H1 (cell line): ENCODE measurements around the gene RAB32. TPM values are rescaled to one million over a fixed set of nuclear protein-coding genes. Genes with fewer than 3 reads are reported as not detected.
A peak's percentile ranks its signal among the peaks of the same experiment; 100 is the strongest.

Experiments used
- CTCF ChIA-PET: fragments of 300-600 bp; sonication (Branson Sonifier 250); formaldehyde crosslinking; loops from one replicate; lab custom pipeline; 2021; ENCODE audit not compliant: partially characterized antibody; lab: Charles Lee
- POLR2A ChIA-PET: fragments of 300-600 bp; sonication (Branson Sonifier 250); formaldehyde crosslinking; loops from one replicate; lab custom pipeline; 2021; ENCODE audit warnings: inconsistent platforms; ENCODE audit not compliant: partially characterized antibody; lab: Charles Lee
- DNase-seq, 2 experiments: peaks; one replicate each; pipeline versions ENCODE4 v3.0.0 to v3.0.0-alpha.2; 2010 to 2022; ENCODE audit warnings: low spot score in 2 of 2, low read depth in 1 of 2, mixed read lengths in 1 of 2
- FAIRE-seq: peaks from 2 replicates; lab custom pipeline; 2011; peaks lifted over from hg19 to GRCh38; lab: Jason Lieb, UNC
- H2AFZ ChIP-seq: 2 replicates; pipeline ENCODE4 v1.8.1; 2012; ENCODE audit warnings: low read length, inconsistent platforms
- H2AK5ac ChIP-seq: 2 replicates; pipeline ENCODE4 v1.6.1; 2013; ENCODE audit warnings: low read depth, low read length
- H2BK120ac ChIP-seq: replicated peaks from 2 replicates; pipeline ENCODE3; 2013; ENCODE audit warnings: low read depth, low read length, inconsistent platforms
- H2BK12ac ChIP-seq: 2 replicates; pipeline ENCODE4 v1.6.1; 2013; ENCODE audit warnings: low read depth, low read length
- H2BK15ac ChIP-seq: 2 replicates; pipeline ENCODE4 v1.6.1; 2013; ENCODE audit warnings: low read length
- H2BK20ac ChIP-seq: 2 replicates; pipeline ENCODE4 v1.6.1; 2013; ENCODE audit warnings: low read length
- H2BK5ac ChIP-seq: 2 replicates; pipeline ENCODE4 v1.6.1; 2013; ENCODE audit warnings: low read depth, low read length
- H3K14ac ChIP-seq: 2 replicates; pipeline ENCODE4 v1.6.1; 2013; ENCODE audit warnings: inconsistent platforms; ENCODE audit not compliant: insufficient read length
- H3K18ac ChIP-seq: 2 replicates; pipeline ENCODE4 v1.6.1; 2013; ENCODE audit warnings: low read length; ENCODE audit errors: extremely low read depth
- H3K23ac ChIP-seq: 2 replicates; pipeline ENCODE4 v1.6.1; 2013; ENCODE audit warnings: inconsistent platforms; ENCODE audit not compliant: insufficient read length
- H3K23me2 ChIP-seq: 2 replicates; pipeline ENCODE4 v1.6.1; 2013; ENCODE audit warnings: low read depth, low read length
- H3K27ac ChIP-seq: 2 replicates; pipeline ENCODE4 v1.6.1; 2011; ENCODE audit warnings: low read depth, low read length, inconsistent platforms
- H3K27me3 ChIP-seq, 4 experiments: replicated peaks in 1 of 4; 1 replicate in 1 of 4; 2 replicates in 3 of 4; pipeline versions ENCODE4 v1.6.1 to v1.8.1; 2011 to 2013; ENCODE audit warnings: low read length in 3 of 4, mild to moderate bottlenecking in 3 of 4, inconsistent platforms in 2 of 4, mixed read lengths in 2 of 4, moderate library complexity in 1 of 4; ENCODE audit not compliant: control insufficient read depth in 3 of 4, insufficient read depth in 3 of 4; ENCODE audit errors: extremely low read depth in 1 of 4
- H3K36me3 ChIP-seq, 4 experiments: 2 replicates each; pipeline versions ENCODE4 v1.6.1 to v1.8.1; 2011 to 2013; ENCODE audit warnings: mild to moderate bottlenecking in 4 of 4, low read length in 3 of 4, moderate library complexity in 2 of 4, control low read depth in 1 of 4, inconsistent platforms in 1 of 4; ENCODE audit not compliant: insufficient read depth in 4 of 4, control insufficient read depth in 2 of 4
- H3K4ac ChIP-seq: replicated peaks from 2 replicates; pipeline ENCODE3; 2013; ENCODE audit warnings: low read length, low read depth, mixed read lengths, inconsistent platforms; ENCODE audit not compliant: insufficient read length
- H3K4me1 ChIP-seq, 4 experiments: replicated peaks in 1 of 4; 1 replicate in 1 of 4; 2 replicates in 3 of 4; pipeline versions ENCODE4 v1.6.1 to v1.8.1; 2011 to 2013; ENCODE audit warnings: low read length in 3 of 4, inconsistent platforms in 2 of 4, mixed read lengths in 1 of 4; ENCODE audit not compliant: insufficient read depth in 4 of 4, control insufficient read depth in 3 of 4
- H3K4me2 ChIP-seq, 2 experiments: 2 replicates each; pipeline versions ENCODE4 v1.6.1 to v1.8.1; 2011 to 2013; ENCODE audit warnings: low read depth in 2 of 2, low read length in 2 of 2, control low read depth in 1 of 2, inconsistent platforms in 1 of 2, mild to moderate bottlenecking in 1 of 2; ENCODE audit not compliant: insufficient read depth in 1 of 2
- H3K4me3 ChIP-seq, 4 experiments: fragments of 200-600, 300-600 bp in 1 of 4; sonication (generic), shearing (Covaris generic), sonication (Bioruptor Twin) in 1 of 4; 2 replicates each; pipeline versions ENCODE4 v1.5.1 to v1.8.1; 2011 to 2016; ENCODE audit warnings: low read length in 4 of 4, low read depth in 3 of 4, control low read depth in 2 of 4, inconsistent platforms in 2 of 4, mild to moderate bottlenecking in 2 of 4, mixed read lengths in 1 of 4, moderate library complexity in 1 of 4; ENCODE audit not compliant: insufficient read depth in 2 of 4; ENCODE audit errors: extremely low read depth in 1 of 4
- H3K56ac ChIP-seq: replicated peaks from 2 replicates; pipeline ENCODE3; 2013; ENCODE audit warnings: low read depth, mild to moderate bottlenecking, mixed read lengths, low read length, inconsistent platforms; ENCODE audit not compliant: insufficient read length
- H3K79me1 ChIP-seq: 2 replicates; pipeline ENCODE4 v1.6.1; 2013; ENCODE audit warnings: low read depth, low read length, control low read depth
- H3K79me2 ChIP-seq, 2 experiments: 2 replicates each; pipeline versions ENCODE4 v1.6.1 to v1.8.1; 2012 to 2013; ENCODE audit warnings: low read length in 2 of 2, mild to moderate bottlenecking in 2 of 2, inconsistent platforms in 1 of 2; ENCODE audit not compliant: insufficient read depth in 2 of 2, control insufficient read depth in 1 of 2
- H3K9ac ChIP-seq, 4 experiments: replicated peaks in 1 of 4; 1 replicate in 1 of 4; 2 replicates in 3 of 4; pipeline versions ENCODE4 v1.6.1 to v1.8.1; 2011 to 2013; ENCODE audit warnings: low read depth in 3 of 4, low read length in 3 of 4, control low read depth in 2 of 4, mild to moderate bottlenecking in 2 of 4, moderate library complexity in 2 of 4, inconsistent platforms in 1 of 4; ENCODE audit errors: extremely low read depth in 1 of 4
- H3K9me3 ChIP-seq, 2 experiments: 2 replicates each; pipeline versions ENCODE4 v1.6.1 to v1.8.1; 2012 to 2013; ENCODE audit warnings: mild to moderate bottlenecking in 2 of 2, moderate library complexity in 2 of 2, control low read depth in 1 of 2, inconsistent platforms in 1 of 2, low read depth in 1 of 2, low read length in 1 of 2, mixed read lengths in 1 of 2; ENCODE audit not compliant: insufficient read depth in 2 of 2
- H4K20me1 ChIP-seq, 2 experiments: replicated peaks in 1 of 2; 2 replicates each; pipeline versions ENCODE3 to v1.8.1; 2011 to 2013; ENCODE audit warnings: inconsistent platforms in 2 of 2, low read length in 2 of 2, mild to moderate bottlenecking in 1 of 2; ENCODE audit not compliant: insufficient read depth in 2 of 2, control insufficient read depth in 1 of 2
- H4K5ac ChIP-seq: 2 replicates; pipeline ENCODE4 v1.6.1; 2013; ENCODE audit warnings: low read length, low read depth, mixed read lengths, inconsistent platforms; ENCODE audit not compliant: insufficient read length
- H4K8ac ChIP-seq: 2 replicates; pipeline ENCODE4 v1.8.0; 2013; ENCODE audit warnings: mild to moderate bottlenecking, moderate library complexity, low read length, inconsistent platforms; ENCODE audit not compliant: insufficient read depth; ENCODE audit errors: extremely low read depth
- H4K91ac ChIP-seq: replicated peaks from 2 replicates; pipeline ENCODE3; 2013; ENCODE audit warnings: low read length, mixed read lengths, inconsistent platforms; ENCODE audit not compliant: insufficient read length
- ASH2L ChIP-seq: fragments of 200-600, 300-600 bp; sonication (generic); IDR thresholded peaks from one replicate; pipeline ENCODE4 v1.7.1; 2017; ENCODE audit warnings: low read length
- CTBP2 ChIP-seq: IDR thresholded peaks from 2 replicates; pipeline ENCODE4 v1.7.0; 2011; ENCODE audit warnings: borderline replicate concordance, mild to moderate bottlenecking, moderate library complexity, mixed read lengths, low read length; ENCODE audit not compliant: insufficient read depth, insufficient read length
- CTCF ChIP-seq, 3 experiments: IDR thresholded peaks; 1 replicate in 2 of 3; 2 replicates in 1 of 3; pipeline versions ENCODE4 v1.5.1 to v1.6.1; 2011; ENCODE audit warnings: low read length in 3 of 3, mild to moderate bottlenecking in 3 of 3, inconsistent platforms in 2 of 3, low read depth in 1 of 3, moderate library complexity in 1 of 3; ENCODE audit not compliant: insufficient read depth in 1 of 3; ENCODE audit errors: control extremely low read depth in 1 of 3
- FOSL1 ChIP-seq: IDR thresholded peaks from 2 replicates; pipeline ENCODE4 v1.6.1; 2011; ENCODE audit warnings: mild to moderate bottlenecking, low read depth, low read length, moderate library complexity; ENCODE audit not compliant: insufficient read depth
- HDAC6 ChIP-seq: IDR thresholded peaks from one replicate; pipeline ENCODE4 v1.7.1; 2012; ENCODE audit warnings: low read depth, mild to moderate bottlenecking, inconsistent platforms, low read length, moderate library complexity
- SIX5 ChIP-seq: IDR thresholded peaks from 2 replicates; pipeline ENCODE4 v1.6.1; 2011; ENCODE audit warnings: mild to moderate bottlenecking, low read depth, low read length
- WGBS, 2 experiments: shearing (Covaris generic) in 1 of 2; methylation state at CpG; one replicate each; pipeline versions ENCODE4 v1.1.6 to v1.1.7; 2013 to 2015; ENCODE audit warnings: low lambda C conversion rate in 2 of 2, mixed read lengths in 2 of 2, inconsistent platforms in 1 of 2, low coverage in 1 of 2, missing lambda C conversion rate in 1 of 2; ENCODE audit not compliant: insufficient replicate concordance in 2 of 2, insufficient coverage in 1 of 2, insufficient read length in 1 of 2; ENCODE audit errors: extremely low coverage in 1 of 2, missing lambda C conversion rate in 1 of 2; 5-methylcytosine and 5-hydroxymethylcytosine counted together
- long read RNA-seq, 2 experiments: library from RNA in 1 of 2; library from capped mRNA in 1 of 2; stranded (forward); transcript quantifications; one replicate each; pipeline ENCODE4 v2.0.0, GENCODE V29; 2021; ENCODE audit warnings: inconsistent platforms in 1 of 2
- polyA minus RNA-seq, 3 experiments: library from RNA; depleted of rRNA, polyadenylated mRNA; stranded (reverse); fragments of >200 nt; gene quantifications; 1 replicate in 2 of 3; 2 replicates in 1 of 3; pipeline ENCODE4 v1.2.3, GENCODE V29; 2011
- polyA plus RNA-seq, 7 experiments: library from polyadenylated mRNA; depleted of rRNA in 3 of 7; stranded (reverse) in 5 of 7; unstranded in 2 of 7; fragments of >200 nt in 5 of 7; fragments of 200-250 nt in 2 of 7; gene quantifications; 1 replicate in 5 of 7; 2 replicates in 1 of 7; 4 replicates in 1 of 7; pipeline versions ENCODE4 v1.2.1 to v1.2.3, GENCODE V29; 2011 to 2013; ENCODE audit warnings: missing spikeins in 2 of 7, mixed read lengths in 2 of 7
- total RNA-seq: library from RNA; stranded (reverse); fragmentation: NEBNext Ultra II Directional; extraction: Animal tissue kit (Norgen Biotek cat#: 25700); gene quantifications from 2 replicates; pipeline ENCODE4 v1.2.1, GENCODE V29; 2021

RAB32 gene
- total RNA-seq (6.3 and 6.8 TPM in 2 replicates), polyA plus RNA-seq (2011; rRNA removed) (2.0 and 3.9 TPM in 2 replicates), polyA minus RNA-seq (2011; rRNA and poly(A)+ RNA removed) (2.1 and 2.6 TPM in 2 replicates)
- 3.7 TPM for polyA plus RNA-seq (2011; cell fraction: cytosol; rRNA removed)
- polyA plus RNA-seq (2011; cell fraction: nucleus; rRNA removed), result 2.2 TPM
- polyA plus RNA-seq (2012, experiment 1 of 2), result 3.2 to 5.3 TPM (median 4.9 TPM) in 4 replicates
- 10.1 TPM for polyA plus RNA-seq (2012, experiment 2 of 2)
- polyA plus RNA-seq (2013, experiment 1 of 2), result 3.2 TPM
- 3.3 TPM for polyA plus RNA-seq (2013, experiment 2 of 2)
- 2.2 TPM for polyA minus RNA-seq (2011; cell fraction: cytosol; rRNA and poly(A)+ RNA removed)
- 2.5 TPM for polyA minus RNA-seq (2011; cell fraction: nucleus; rRNA and poly(A)+ RNA removed)
- long read RNA-seq, experiment 1, transcript RAB32-201 (3 exons, 1,217 nt), result major isoform, 9 of 9 reads
- long read RNA-seq, experiment 1, partial matches to known transcripts, result 0 of 9 reads
- long read RNA-seq, experiment 1, other reads (novel, unspliced or antisense), result 0 of 9 reads
- long read RNA-seq, experiment 2, result 0 reads

- no peak within 1 kb of the TSS for H2BK120ac ChIP-seq
- FAIRE-seq, result no peak
- no peaks in the 10 kb centered on the region; a peak in 3 of 7 replicates for H3K27me3 ChIP-seq
- peak within 1 kb of the TSS; percentile 78 to 97 for H3K4me2 ChIP-seq
- 0 out of 2 replicates have a peak within 1 kb of the TSS, but pooled peaks have one; percentile 73 for H2BK15ac ChIP-seq
- DNase-seq, result peak; percentile 73 to 85
- H4K5ac ChIP-seq, result no peak within 1 kb of the TSS
- no peak within 1 kb of the TSS for H2BK20ac ChIP-seq
- H3K23me2 ChIP-seq, result peaks cover 4% of the 10 kb centered on the region; the same call in 1 of the 2 replicates
- peak within 1 kb of the TSS; percentile 9 for H3K56ac ChIP-seq
- peak within 1 kb of the TSS; percentile 86 for H2AFZ ChIP-seq
- H3K27ac ChIP-seq, result no peak within 1 kb of the TSS
- peak within 1 kb of the TSS; percentile 56 to 75 (median 70) for H3K9ac ChIP-seq
- ChIA-PET CTCF (interaction anchor here (0.8 to 2.0 kb wide), 6 partner anchors 53 to 157 kb away, joined by 3 to 6 read pairs (median 3); no protein-coding TSS in a partner anchor), POLR2A (interaction anchor here (0.7 to 1.0 kb wide), 3 partner anchors 17 to 579 kb away, joined by 3 to 4 read pairs (median 3); partner anchors contain the start of gene SHPRH)
- H2BK12ac ChIP-seq, result 0 out of 2 replicates have a peak within 1 kb of the TSS, but pooled peaks have one; percentile 42
- H3K9me3 ChIP-seq, result no peaks in the 10 kb centered on the region
- H3K4ac ChIP-seq, result no peak within 1 kb of the TSS
- 4% methylated on average over 46 of the region's 86 CpGs; no CpG with 5 or more reads in 1 of the 2 experiments for WGBS, 2 experiments
- H4K91ac ChIP-seq, result peak within 1 kb of the TSS; percentile 44
- no peak within 1 kb of the TSS for H2BK5ac ChIP-seq
- H3K18ac ChIP-seq, result peak within 1 kb of the TSS; percentile 41; the same call in 1 of the 2 replicates
- H3K14ac ChIP-seq, result no peak within 1 kb of the TSS
- H3K79me1 ChIP-seq, result no peaks in the 10 kb centered on the region
- peaks cover 0 to 2% (median under 1%) of the 10 kb centered on the region in 4 experiments; a peak in 2 of 7 replicates for H3K4me1 ChIP-seq
- peaks cover 0 to 5% of the 10 kb centered on the region in 2 experiments; a peak in 1 of 4 replicates for H3K79me2 ChIP-seq
- H4K8ac ChIP-seq, result peak within 1 kb of the TSS; percentile 96; the same call in 1 of the 2 replicates
- H4K20me1 ChIP-seq, result no peaks in the 10 kb centered on the region
- no peak within 1 kb of the TSS for H3K23ac ChIP-seq
- no peaks in the 10 kb centered on the region for H3K36me3 ChIP-seq
- H3K4me3 ChIP-seq, result peak within 1 kb of the TSS; percentile 56 to 72 (median 66)
- H2AK5ac ChIP-seq, result no peak within 1 kb of the TSS
- TF ChIP-seq HDAC6 (no peak), FOSL1 (no peak), CTBP2 (no peak), CTCF (IDR thresholded peaks at IDR 0.05; ENCODE audit: control extremely low read depth in 1 of 3, insufficient read depth in 1 of 3, low read depth in 1 of 3, low read length in 3 of 3) (peak; percentile 24 to 56 (median 31)), SIX5 (no peak), ASH2L (no peak)
Measured at GRCh38 chr6:146543211-146543939, at the start of gene RAB32. TSS of gene RAB32 (plus strand) at chr6:146543833. CDS start at chr6:146543872, 39 bp downstream.
